Suprapubic skin (tissue), 4 donors: Measurements from ENCODE around the gene MADCAM1.

Experiments used
- CTCF ChIP-seq, 2 donors: fragments of 200-600 bp in 1 of 2; fragments of 450-650 bp in 1 of 2; sonication (generic) in 1 of 2; IDR thresholded peaks; one replicate each; pipeline ENCODE4 v1.5.1; 2016 to 2019; ENCODE audit warnings: antibody characterized with exemption in 2 of 2, mild to moderate bottlenecking in 1 of 2, moderate library complexity in 1 of 2
- POLR2A ChIP-seq, 2 donors: fragments of 450-650 bp; IDR thresholded peaks; one replicate each; pipeline ENCODE4 v1.6.1; 2017; ENCODE audit warnings: antibody characterized with exemption in 2 of 2, mild to moderate bottlenecking in 2 of 2, moderate library complexity in 2 of 2
- POLR2AphosphoS5 ChIP-seq, 3 donors: sonication (generic); formaldehyde crosslinking; IDR thresholded peaks; one replicate each; pipeline ENCODE4 v1.6.1; 2017; ENCODE audit warnings: antibody characterized with exemption in 3 of 3

- TF ChIP-seq CTCF (IDR thresholded peaks at IDR 0.05) (no peak), POLR2A (IDR thresholded peaks at IDR 0.05) (no peak), POLR2AphosphoS5 (IDR thresholded peaks at IDR 0.05) (no peak)
Observed at GRCh38 chr19:497869-498510, 1.7 kb downstream of the MADCAM1 start.
